Breast epithelium (tissue), 3 donors: ENCODE results near the gene PGM5.

Experiments
- CTCF ChIP-seq, 3 donors: fragments of 450-650 bp; IDR thresholded peaks; one replicate each; pipeline ENCODE4 v1.5.1; 2016 to 2017; ENCODE audit warnings: antibody characterized with exemption in 3 of 3, mild to moderate bottlenecking in 3 of 3, moderate library complexity in 3 of 3
- POLR2A ChIP-seq: fragments of 450-650 bp; IDR thresholded peaks from one replicate; pipeline ENCODE4 v1.6.1; 2016; ENCODE audit warnings: antibody characterized with exemption, mild to moderate bottlenecking, moderate library complexity
- POLR2AphosphoS5 ChIP-seq, 3 donors: sonication (generic); formaldehyde crosslinking; IDR thresholded peaks; one replicate each; pipeline ENCODE4 v1.6.1; 2017; ENCODE audit warnings: antibody characterized with exemption in 3 of 3

- TF ChIP-seq CTCF (IDR thresholded peaks at IDR 0.05), result no peak
- TF ChIP-seq POLR2AphosphoS5 (IDR thresholded peaks at IDR 0.05), result no peak
- TF ChIP-seq POLR2A, result no peak
These were observed 150.1 kb downstream of the PGM5 start for GRCh38 chr9:68506551-68506950.
